ENCODE measurements around the gene ADAMTS3. TPM values are rescaled to one million over a fixed set of nuclear protein-coding genes. Genes with fewer than 3 reads are reported as not detected.

Gene ADAMTS3
- total RNA-seq: 1.3 and 1.5 TPM in 2 replicates
- polyA plus RNA-seq: 0.24 and 0.37 TPM in 2 replicates
- 0.27 and 0.28 TPM in 2 replicates for polyA plus RNA-seq (2011; cell fraction: cytosol; rRNA removed)
- 0.78 and 0.84 TPM in 2 replicates for polyA plus RNA-seq (2011; cell fraction: nucleus; rRNA removed)
- polyA plus RNA-seq (2012): 0.25 and 0.27 TPM in 2 replicates
- polyA minus RNA-seq: 1.3 and 2.6 TPM in 2 replicates
- polyA minus RNA-seq (2011; cell fraction: cytosol; rRNA and poly(A)+ RNA removed): not detected
- polyA minus RNA-seq (2011; cell fraction: nucleus; rRNA and poly(A)+ RNA removed): 2.6 and 3.9 TPM in 2 replicates
- Bru-seq, nascent RNA: percentile 33 among the genes with signal in this experiment
- BruChase-seq, experiment 1, labeled RNA remaining after a 6-hour chase: percentile 28 among the genes with signal in this experiment
- percentile 28 among the genes with signal in this experiment for BruChase-seq, experiment 2, labeled RNA remaining after a 2-hour chase
- long read RNA-seq: 0 reads

- intact Hi-C loops (cut with micrococcal nuclease) (loop anchor here (10.0 kb wide), 2 partner anchors 244 to 406 kb away; no protein-coding TSS in a partner anchor), dilution Hi-C loops (cut with MboI; ENCODE audit: extremely low pct_ligation_motif_present, low sequenced_read_pairs) (no loop called here)
- TF ChIP-seq POLR2AphosphoS5 (IDR thresholded peaks at IDR 0.05; ENCODE audit: insufficient read depth, low read depth, low read length) (no peak), GATA2 (IDR thresholded peaks at IDR 0.05; ENCODE audit: insufficient read depth, insufficient read length, low read depth, low read length) (no peak), JUN (IDR thresholded peaks at IDR 0.05; ENCODE audit: borderline replicate concordance, insufficient read depth, insufficient read length, low read depth) (no peak), POLR2A (IDR thresholded peaks at IDR 0.05; ENCODE audit: low read depth, low read length) (no peak), CTCF (IDR thresholded peaks at IDR 0.05; ENCODE audit: extremely low read depth in 1 of 2, insufficient read depth in 1 of 2, low read depth in 1 of 2, low read length in 2 of 2) (no peak), MAX (IDR thresholded peaks at IDR 0.05; ENCODE audit: insufficient read depth, insufficient read length) (no peak), FOS (IDR thresholded peaks at IDR 0.05; ENCODE audit: borderline replicate concordance, insufficient read depth, low read length) (no peak), MYC (IDR thresholded peaks at IDR 0.05; ENCODE audit: low read depth, low read length) (no peak), EZH2 (IDR thresholded peaks at IDR 0.05; ENCODE audit: borderline replicate concordance, low read depth, low read length, severe bottlenecking) (no peak)
- peak within 1 kb of the TSS; percentile 24 for H3K27ac ChIP-seq (ENCODE audit: insufficient read depth, low read depth, low read length)
- H3K36me3 ChIP-seq (ENCODE audit: control insufficient read depth in 2 of 2, extremely low read depth in 1 of 2, insufficient read depth in 2 of 2, low read length in 2 of 2): no peaks in the 10 kb centered on the region
- no peaks in the 10 kb centered on the region for H4K20me1 ChIP-seq (replicated peaks; ENCODE audit: control insufficient read depth, extremely low read depth, insufficient read depth, low read length)
- peak; percentile 4 for FAIRE-seq
- peaks cover 24% of the 10 kb centered on the region for H3K4me1 ChIP-seq (ENCODE audit: control insufficient read depth, extremely low read depth, insufficient read depth, low read length)
- DNase-seq (ENCODE audit: low read depth, low spot score): peak; percentile 56
- POLR2A ChIA-PET: no interaction called here
- no peaks in the 10 kb centered on the region for H3K9me3 ChIP-seq (replicated peaks; ENCODE audit: control insufficient read depth, insufficient read depth, low read length)
- H3K4me2 ChIP-seq (ENCODE audit: insufficient read depth, low read length): peak within 1 kb of the TSS; percentile 100
- peak within 1 kb of the TSS; percentile 100 for H2AFZ ChIP-seq (ENCODE audit: low read depth, low read length)
- H3K4me3 ChIP-seq (replicated peaks in 1 of 3; ENCODE audit: insufficient read depth in 1 of 3, low read depth in 1 of 3, low read length in 3 of 3): peak within 1 kb of the TSS; percentile 74 to 96 (median 86)
- no peaks in the 10 kb centered on the region for H3K27me3 ChIP-seq (ENCODE audit: control insufficient read depth in 2 of 2, insufficient read depth in 2 of 2, low read length in 2 of 2)
- CTCF ChIA-PET: interaction anchor here (1.2 to 2.4 kb wide), 4 partner anchors 7 to 249 kb away, joined by 3 to 7 read pairs (median 4); no protein-coding TSS in a partner anchor
- TSS peak; percentile 19 for BruUV-seq (replicated peaks)
- H3K9me1 ChIP-seq (replicated peaks; ENCODE audit: control insufficient read depth, extremely low read depth, insufficient read depth, low read length): no peaks in the 10 kb centered on the region
- peak within 1 kb of the TSS; percentile 73 for H3K9ac ChIP-seq (replicated peaks; ENCODE audit: extremely low read depth, insufficient read depth, low read length)
- no peaks in the 10 kb centered on the region for H3K79me2 ChIP-seq (ENCODE audit: control insufficient read depth, insufficient read depth, low read length)
Measured at GRCh38 chr4:72568959-72569718, at the start of gene ADAMTS3. Gene ADAMTS3 (minus strand): TSS chr4:72569221. CDS start chr4:72568762, 459 bp downstream.
